GM19025 (cell line): ENCODE results near the gene INO80E.

Experiments
- ATAC-seq: cut with Tn5 transposase; IDR thresholded peaks from one replicate; pipeline ENCODE4 v1.9.1; 2021; ENCODE audit warnings: mild to moderate bottlenecking, low read depth, moderate library complexity; ENCODE audit not compliant: unreplicated experiment

INO80E gene

DNA sequence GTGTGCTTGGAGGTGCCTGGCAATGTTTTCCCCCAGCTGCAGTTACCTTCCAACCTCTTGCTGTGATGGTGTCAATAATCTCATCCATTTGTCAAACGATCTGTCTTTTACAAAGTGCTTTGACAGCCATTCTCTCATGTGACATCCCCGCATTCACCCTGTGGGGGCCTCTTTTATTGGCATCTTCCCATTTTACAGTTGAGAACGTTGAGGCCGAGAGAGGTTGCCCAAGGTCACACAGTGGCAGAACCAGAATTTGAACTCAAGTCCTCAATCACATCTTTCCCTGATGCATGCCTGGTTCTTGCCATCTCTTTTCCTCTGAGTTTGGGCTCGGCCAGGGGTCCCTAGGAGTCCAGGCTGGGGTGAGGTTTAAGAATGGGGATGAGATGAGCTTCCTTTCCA is 20.9 kb upstream of the INO80E start:
- ATAC-seq: no peak

- ATAC-seq: no peak
Measured at GRCh38 chr16:29975811-29976511, 20.1 kb upstream of the INO80E start.

GRCh38 chr16:29977063-29977825 is 18.8 kb upstream of the INO80E start:
- ATAC-seq: no peak

GRCh38 chr16:29978081-29978480 is 18.0 kb upstream of the INO80E start:
- ATAC-seq: no peak

GRCh38 chr16:29978564-29979270 is 17.3 kb upstream of the INO80E start:
- no peak for ATAC-seq

- ATAC-seq: no peak
Measured at GRCh38 chr16:29982560-29983419, 13.3 kb upstream of the INO80E start.

- ATAC-seq: no peak
Measured at GRCh38 chr16:29983420-29984136, 12.5 kb upstream of the INO80E start.

GRCh38 chr16:29984137-29984763 is 11.8 kb upstream of the INO80E start:
- ATAC-seq: no peak

DNA sequence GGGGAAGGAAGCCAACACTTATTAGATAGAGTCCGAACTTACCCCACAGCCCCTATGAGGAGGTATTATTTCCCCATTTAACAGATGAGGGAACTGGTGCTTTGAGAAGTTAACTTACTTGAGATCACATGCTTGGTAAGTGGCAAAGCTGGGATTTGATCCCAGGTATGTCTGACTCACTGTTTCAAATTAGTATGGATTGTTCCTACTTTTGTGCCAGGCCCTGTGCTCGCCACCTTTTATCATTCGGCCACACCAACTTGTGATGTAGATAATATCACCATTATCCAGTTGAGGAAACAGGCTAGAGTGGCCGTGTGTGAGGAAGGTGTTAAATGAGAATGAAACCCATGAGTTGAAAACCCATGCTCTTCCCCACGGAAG is 11.3 kb upstream of the INO80E start:
- ATAC-seq: no peak

- ATAC-seq: no peak
Measured at GRCh38 chr16:29985271-29985811, 10.7 kb upstream of the INO80E start.

- no peak for ATAC-seq
Measured at GRCh38 chr16:29986231-29986630, 9.8 kb upstream of the INO80E start.

GRCh38 chr16:29986931-29987330 is 9.1 kb upstream of the INO80E start:
- ATAC-seq: no peak

DNA sequence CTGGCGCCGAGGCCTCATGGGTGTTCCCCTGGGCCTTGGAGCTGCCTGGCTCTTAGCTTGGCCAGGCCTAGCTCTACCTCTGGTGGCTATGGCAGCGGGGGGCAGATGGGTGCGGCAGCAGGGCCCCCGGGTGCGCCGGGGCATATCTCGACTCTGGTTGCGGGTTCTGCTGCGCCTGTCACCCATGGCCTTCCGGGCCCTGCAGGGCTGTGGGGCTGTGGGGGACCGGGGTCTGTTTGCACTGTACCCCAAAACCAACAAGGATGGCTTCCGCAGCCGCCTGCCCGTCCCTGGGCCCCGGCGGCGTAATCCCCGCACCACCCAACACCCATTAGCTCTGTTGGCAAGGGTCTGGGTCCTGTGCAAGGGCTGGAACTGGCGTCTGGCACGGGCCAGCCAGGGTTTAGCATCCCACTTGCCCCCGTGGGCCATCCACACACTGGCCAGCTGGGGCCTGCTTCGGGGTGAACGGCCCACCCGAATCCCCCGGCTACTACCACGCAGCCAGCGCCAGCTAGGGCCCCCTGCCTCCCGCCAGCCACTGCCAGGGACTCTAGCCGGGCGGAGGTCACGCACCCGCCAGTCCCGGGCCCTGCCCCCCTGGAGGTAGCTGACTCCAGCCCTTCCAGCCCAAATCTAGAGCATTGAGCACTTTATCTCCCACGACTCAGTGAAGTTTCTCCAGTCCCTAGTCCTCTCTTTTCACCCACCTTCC is 8.5 kb upstream of the INO80E start:
- ATAC-seq: no peak

GRCh38 chr16:29988346-29989075 is 7.5 kb upstream of the INO80E start:
- no peak for ATAC-seq

- ATAC-seq: no peak
Measured at GRCh38 chr16:29989111-29989858, 6.8 kb upstream of the INO80E start.

DNA sequence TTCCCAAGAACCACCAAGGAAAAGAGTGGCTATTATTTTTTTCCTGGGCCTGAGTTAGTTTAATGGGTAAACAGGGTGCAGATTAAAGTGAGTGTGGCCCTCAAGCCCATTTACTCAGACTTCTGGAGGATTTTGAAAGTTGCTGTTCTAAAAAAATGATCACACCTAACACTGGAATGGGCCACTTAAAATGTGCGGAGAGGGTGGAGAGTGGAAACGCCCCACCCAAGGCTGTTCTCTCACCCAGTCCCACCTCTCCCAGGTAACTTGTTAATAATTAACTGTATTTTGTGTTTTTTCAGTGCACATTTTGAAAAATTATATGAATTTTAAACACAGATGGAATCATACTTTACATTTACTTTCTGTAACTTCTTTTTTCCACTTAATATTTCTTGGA is 6.0 kb upstream of the INO80E start:
- ATAC-seq: no peak

DNA sequence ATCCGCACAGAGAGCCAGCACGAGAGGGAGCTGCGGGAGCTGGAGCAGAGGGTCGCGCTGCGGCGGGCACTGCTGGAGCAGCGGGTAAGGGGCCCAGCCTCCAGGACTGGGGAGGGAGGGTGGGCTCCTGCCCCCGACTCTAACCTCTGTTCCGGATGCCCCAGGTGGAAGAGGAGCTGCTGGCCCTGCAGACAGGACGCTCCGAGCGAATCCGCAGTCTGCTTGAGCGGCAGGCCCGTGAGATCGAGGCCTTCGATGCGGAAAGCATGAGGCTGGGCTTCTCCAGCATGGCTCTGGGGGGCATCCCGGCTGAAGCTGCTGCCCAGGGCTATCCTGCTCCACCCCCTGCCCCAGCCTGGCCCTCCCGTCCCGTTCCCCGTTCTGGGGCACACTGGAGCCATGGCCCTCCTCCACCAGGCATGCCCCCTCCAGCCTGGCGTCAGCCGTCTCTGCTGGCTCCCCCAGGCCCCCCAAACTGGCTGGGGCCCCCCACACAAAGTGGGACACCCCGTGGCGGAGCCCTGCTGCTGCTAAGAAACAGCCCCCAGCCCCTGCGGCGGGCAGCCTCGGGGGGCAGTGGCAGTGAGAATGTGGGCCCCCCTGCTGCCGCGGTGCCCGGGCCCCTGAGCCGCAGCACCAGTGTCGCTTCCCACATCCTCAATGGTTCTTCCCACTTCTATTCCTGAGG is 5.0 kb upstream of the INO80E start:
- no peak for ATAC-seq
